ENCODE results near the gene GBA3.

Gene GBA3

GRCh38 chr4:22692736-22693135 is at the start of gene GBA3:
Gene GBA3 (plus strand): TSS chr4:22692937.
- no peaks in the 10 kb centered on the region for H3K27me3 ChIP-seq
- no peaks in the 10 kb centered on the region for H3K36me3 ChIP-seq
- H3K9ac ChIP-seq, result no peak within 1 kb of the TSS
- TF ChIP-seq Cebpa-rat (IDR thresholded peaks at IDR 0.05), result no peak
- H3K4me3 ChIP-seq, result no peak within 1 kb of the TSS
- H3K4me2 ChIP-seq, result no peak within 1 kb of the TSS
- H4K20me1 ChIP-seq, result no peaks in the 10 kb centered on the region
- no peak within 1 kb of the TSS for H3K27ac ChIP-seq
- no peaks in the 10 kb centered on the region for H3K9me3 ChIP-seq (replicated peaks in 1 of 11)
- peaks cover 0 to 9% (median 0%) of the 10 kb centered on the region in 10 experiments; a peak in 4 of 20 replicates for H3K4me1 ChIP-seq

- Histone ChIP-seq H3K27ac (no peak overlapping the region), H4K20me1 (no peaks in the 10 kb centered on the region), H3K9me3 (replicated peaks in 1 of 11) (peaks cover 13 to 21% (median 16%) of the 10 kb centered on the region in 11 experiments), H3K4me1 (no peaks in the 10 kb centered on the region), H3K36me3 (no peaks in the 10 kb centered on the region), H3K4me3 (no peak overlapping the region), H3K27me3 (no peaks in the 10 kb centered on the region), H3K4me2 (no peak overlapping the region), H3K9ac (no peak overlapping the region)
- TF ChIP-seq Cebpa-rat (IDR thresholded peaks at IDR 0.05), result no peak
These were observed 48.8 kb upstream of the GBA3 start for GRCh38 chr4:22643952-22644351.

GRCh38 chr4:22645481-22646182 is 47.1 kb upstream of the GBA3 start:
- Histone ChIP-seq H3K9me3 (replicated peaks in 1 of 11) (peaks cover 3 to 9% (median 5%) of the 10 kb centered on the region in 11 experiments), H3K4me3 (no peak overlapping the region), H3K36me3 (no peaks in the 10 kb centered on the region), H3K4me1 (no peaks in the 10 kb centered on the region), H3K27me3 (no peaks in the 10 kb centered on the region), H4K20me1 (no peaks in the 10 kb centered on the region), H3K27ac (no peak overlapping the region), H3K4me2 (no peak overlapping the region), H3K9ac (no peak overlapping the region)
- TF ChIP-seq Cebpa-rat (IDR thresholded peaks at IDR 0.05), result no peak

- H4K20me1 ChIP-seq, result no peaks in the 10 kb centered on the region
- no peaks in the 10 kb centered on the region for H3K36me3 ChIP-seq
- peaks cover 6 to 13% (median 10%) of the 10 kb centered on the region in 11 experiments; a peak in 15 of 22 replicates for H3K9me3 ChIP-seq (replicated peaks in 1 of 11)
- no peak for TF ChIP-seq Cebpa-rat (IDR thresholded peaks at IDR 0.05)
- no peaks in the 10 kb centered on the region for H3K27me3 ChIP-seq
- no peak overlapping the region for H3K4me2 ChIP-seq
- no peak overlapping the region for H3K27ac ChIP-seq
- no peak overlapping the region for H3K9ac ChIP-seq
- no peak overlapping the region for H3K4me3 ChIP-seq
- no peaks in the 10 kb centered on the region for H3K4me1 ChIP-seq
These were observed 43.7 kb upstream of the GBA3 start for GRCh38 chr4:22648996-22649395.

- Histone ChIP-seq H3K4me3 (no peak overlapping the region), H3K27ac (no peak overlapping the region), H3K27me3 (no peaks in the 10 kb centered on the region), H3K4me1 (no peaks in the 10 kb centered on the region), H3K36me3 (no peaks in the 10 kb centered on the region), H3K9me3 (replicated peaks in 1 of 11) (peaks cover 6 to 13% (median 10%) of the 10 kb centered on the region in 11 experiments; a peak in 15 of 22 replicates), H3K4me2 (no peak overlapping the region), H4K20me1 (no peaks in the 10 kb centered on the region), H3K9ac (no peak overlapping the region)
- TF ChIP-seq Cebpa-rat (IDR thresholded peaks at IDR 0.05), result no peak
These were observed 42.0 kb upstream of the GBA3 start for GRCh38 chr4:22650771-22651170.

- Histone ChIP-seq H4K20me1 (no peaks in the 10 kb centered on the region), H3K9me3 (replicated peaks in 1 of 11) (peaks cover 6 to 13% (median 10%) of the 10 kb centered on the region in 11 experiments; a peak in 15 of 22 replicates), H3K4me3 (no peak overlapping the region), H3K27ac (no peak overlapping the region), H3K4me2 (no peak overlapping the region), H3K9ac (no peak overlapping the region), H3K36me3 (no peaks in the 10 kb centered on the region), H3K4me1 (no peaks in the 10 kb centered on the region), H3K27me3 (no peaks in the 10 kb centered on the region)
- no peak for TF ChIP-seq Cebpa-rat (IDR thresholded peaks at IDR 0.05)
These were observed 39.0 kb upstream of the GBA3 start for GRCh38 chr4:22653752-22654151.

- H3K9ac ChIP-seq, result no peak overlapping the region
- no peaks in the 10 kb centered on the region for H3K36me3 ChIP-seq
- H3K4me2 ChIP-seq, result no peak overlapping the region
- H3K9me3 ChIP-seq (replicated peaks in 1 of 11), result peaks cover 0 to 4% (median 0%) of the 10 kb centered on the region in 11 experiments; a peak in 3 of 22 replicates
- no peak overlapping the region for H3K27ac ChIP-seq
- no peak for TF ChIP-seq Cebpa-rat (IDR thresholded peaks at IDR 0.05)
- H3K27me3 ChIP-seq, result no peaks in the 10 kb centered on the region
- no peak overlapping the region for H3K4me3 ChIP-seq
- H3K4me1 ChIP-seq, result peaks cover 0 to 18% (median 13%) of the 10 kb centered on the region in 10 experiments; a peak in 15 of 20 replicates
- H4K20me1 ChIP-seq, result no peaks in the 10 kb centered on the region
These were observed 31.3 kb upstream of the GBA3 start for GRCh38 chr4:22661443-22661842.

- no peaks in the 10 kb centered on the region for H4K20me1 ChIP-seq
- TF ChIP-seq Cebpa-rat (IDR thresholded peaks at IDR 0.05), result no peak
- peak overlapping the region in 7 of 11 experiments; percentile 36 to 70 (median 57); a peak in 6 of 22 replicates for H3K27ac ChIP-seq
- H3K27me3 ChIP-seq, result no peaks in the 10 kb centered on the region
- no peak overlapping the region for H3K9ac ChIP-seq
- peak overlapping the region in 1 of 11 experiments; percentile 28; a peak in 4 of 22 replicates for H3K4me2 ChIP-seq
- peaks cover 0 to 7% (median 0%) of the 10 kb centered on the region in 11 experiments; a peak in 6 of 22 replicates for H3K9me3 ChIP-seq (replicated peaks in 1 of 11)
- H3K4me3 ChIP-seq, result no peak overlapping the region
- peaks cover 20 to 39% (median 31%) of the 10 kb centered on the region in 10 experiments for H3K4me1 ChIP-seq
- no peaks in the 10 kb centered on the region for H3K36me3 ChIP-seq
These were observed 25.3 kb upstream of the GBA3 start for GRCh38 chr4:22667332-22667940.

GRCh38 chr4:22668301-22668700 is 24.4 kb upstream of the GBA3 start:
- Histone ChIP-seq H3K4me1 (peaks cover 20 to 48% (median 31%) of the 10 kb centered on the region in 10 experiments), H3K4me3 (no peak overlapping the region), H3K27me3 (no peaks in the 10 kb centered on the region), H3K9me3 (replicated peaks in 1 of 11) (peaks cover 0 to 7% (median 0%) of the 10 kb centered on the region in 11 experiments; a peak in 6 of 22 replicates), H3K4me2 (peak overlapping the region; percentile 30 to 74 (median 52); a peak in 21 of 22 replicates), H3K36me3 (no peaks in the 10 kb centered on the region), H3K27ac (peak overlapping the region in 10 of 11 experiments; percentile 36 to 70 (median 61); a peak in 18 of 22 replicates), H4K20me1 (no peaks in the 10 kb centered on the region), H3K9ac (peak overlapping the region in 2 of 11 experiments; percentile 21 to 34; a peak in 1 of 22 replicates)
- TF ChIP-seq Cebpa-rat (IDR thresholded peaks at IDR 0.05), result no peak

Measured in BLaER1 treated with 17β-estradiol and CSF1 and Interleukin-3, amounts not matched to agents 10 nM and 100 nM (cell line).